GM21381 (cell line): ENCODE results near the gene TATDN2.
"Not testable (repeated sequence)": the region's sequence is repeated elsewhere in the genome, so short reads cannot be mapped to it uniquely, and the experiment has no call there.

ENCODE experiments used
- ATAC-seq: cut with Tn5 transposase; IDR thresholded peaks from one replicate; pipeline ENCODE4 v1.9.1; 2021; ENCODE audit warnings: mild to moderate bottlenecking, moderate library complexity; ENCODE audit not compliant: unreplicated experiment

Gene TATDN2

DNA sequence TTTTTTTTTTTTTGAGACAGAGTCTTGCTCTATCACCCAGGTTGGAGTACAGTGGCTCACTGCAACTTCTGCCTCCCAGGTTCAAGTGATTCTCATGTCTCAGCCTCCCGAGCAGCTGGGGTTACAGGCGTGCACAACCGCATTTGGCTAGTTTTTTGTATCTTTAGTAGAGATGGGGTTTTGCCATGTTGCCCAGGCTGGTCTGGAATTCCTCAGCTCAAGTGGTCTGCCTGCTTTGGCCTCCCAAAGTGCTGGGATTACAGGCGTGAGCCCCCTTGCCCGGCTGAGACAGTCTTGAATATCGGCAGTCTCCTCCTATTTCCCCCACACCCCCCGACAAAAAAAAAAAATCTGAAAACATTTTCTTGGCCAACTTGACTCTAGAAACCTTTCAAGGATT is 18.7 kb downstream of the TATDN2 start:
- ATAC-seq, result not testable (repeated sequence)

DNA sequence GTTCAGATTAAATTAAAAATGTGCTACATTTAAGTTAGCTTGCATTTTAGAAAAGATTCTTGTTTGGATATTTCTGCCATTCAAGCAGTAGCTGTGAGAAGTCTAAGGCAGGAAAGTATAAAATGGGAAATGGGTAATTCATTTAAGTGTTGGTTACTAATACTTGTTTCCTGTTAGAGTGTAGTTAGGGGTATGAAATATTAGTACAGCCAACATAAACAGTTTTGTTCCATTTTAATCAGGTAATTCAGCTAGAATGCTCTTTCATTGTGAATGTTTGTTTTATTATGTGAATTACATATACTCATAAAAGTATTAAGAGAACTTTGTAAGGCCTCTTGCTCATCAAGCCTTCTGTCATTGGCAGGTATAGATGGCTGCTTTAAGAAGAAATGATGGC is 19.9 kb downstream of the TATDN2 start:
- no peak for ATAC-seq

DNA sequence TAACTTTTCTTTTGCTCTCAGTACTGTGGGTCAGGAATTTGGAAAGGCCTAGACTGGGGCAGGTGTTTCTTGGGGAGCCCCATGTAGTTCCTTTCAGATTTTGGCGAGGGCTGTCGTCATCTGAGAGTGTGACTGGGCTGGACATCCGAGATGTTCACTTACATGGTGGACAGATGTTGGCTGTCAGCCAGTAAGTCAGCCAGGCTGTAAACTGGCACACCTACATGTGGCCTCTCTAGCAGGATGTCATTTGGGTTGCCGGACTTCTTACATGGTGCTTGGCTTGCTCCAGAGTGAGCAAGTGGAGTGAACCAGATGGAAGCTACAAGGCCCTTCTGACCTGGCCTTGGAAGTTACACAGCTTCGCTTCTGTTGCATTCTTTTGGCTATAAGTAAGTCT is 20.7 kb downstream of the TATDN2 start:
- ATAC-seq, result no peak

DNA sequence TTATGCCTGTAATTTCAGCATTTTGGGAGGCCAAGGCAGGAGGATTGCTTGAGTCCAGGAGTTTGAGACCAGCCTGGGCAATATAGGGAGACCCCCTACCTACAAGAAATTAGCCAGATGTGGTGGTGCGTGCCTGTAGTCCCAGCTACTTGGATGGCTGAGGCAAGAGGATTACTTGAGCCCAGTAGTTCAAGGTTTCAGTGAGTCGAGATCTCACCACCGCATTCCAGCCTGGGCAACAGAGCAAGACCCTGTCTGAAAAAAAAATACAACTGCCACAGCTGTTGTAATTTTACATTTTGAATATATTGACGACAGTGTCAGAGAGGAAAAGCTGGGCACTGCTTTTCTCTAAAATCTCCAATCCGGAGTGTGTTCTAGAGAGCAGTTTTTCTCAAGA is 21.2 kb downstream of the TATDN2 start:
- ATAC-seq, result no peak

DNA sequence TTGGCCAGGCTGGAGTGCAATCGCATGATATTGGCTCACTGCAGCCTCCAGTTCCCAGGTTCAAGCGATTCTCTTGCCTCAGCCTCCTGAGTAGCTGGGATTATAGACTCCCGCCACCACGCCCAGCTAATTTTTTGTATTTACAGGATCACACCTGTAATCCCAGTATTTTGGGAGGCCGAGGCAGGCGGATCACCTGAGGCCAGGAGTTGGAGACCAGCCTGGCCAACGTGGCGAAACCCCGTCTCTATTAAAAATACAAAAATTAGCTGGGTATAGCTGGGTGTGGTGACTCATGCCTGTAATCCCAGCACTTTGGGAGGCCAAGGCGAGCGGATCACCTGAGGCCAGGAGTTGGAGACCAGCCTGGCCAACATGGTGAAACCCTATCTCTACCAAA is 24.2 kb downstream of the TATDN2 start:
- ATAC-seq, result not testable (repeated sequence)

GRCh38 chr3:10272977-10273376 is 24.7 kb downstream of the TATDN2 start:
- no peak for ATAC-seq

DNA sequence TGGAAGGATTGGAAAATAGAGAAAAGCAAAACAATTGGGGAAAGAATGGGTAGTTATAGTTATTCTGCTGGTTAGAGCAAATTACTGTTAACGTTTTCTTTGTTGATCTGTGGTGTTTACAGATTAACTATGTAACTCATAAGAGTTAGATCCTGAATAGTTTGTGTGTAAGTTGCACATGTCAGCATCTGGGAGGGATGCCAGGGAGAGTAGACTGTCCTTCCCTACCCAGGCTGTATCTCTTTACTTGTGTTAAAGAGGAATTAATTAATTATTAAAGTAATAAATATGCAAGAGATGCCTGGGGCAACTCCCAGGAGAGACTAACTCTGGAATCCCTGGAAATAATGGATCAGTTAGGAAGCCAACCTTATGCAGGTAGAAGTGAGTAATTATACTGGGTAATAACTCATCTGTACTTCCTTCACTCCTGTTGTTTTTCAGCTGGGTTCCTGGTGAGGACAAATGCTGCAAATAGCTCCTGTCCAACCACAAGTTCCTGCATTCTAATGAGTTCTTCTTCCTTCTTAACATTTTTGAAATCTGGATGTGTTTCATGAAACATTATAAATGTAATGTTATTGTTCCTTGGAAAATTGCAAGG is 25.5 kb downstream of the TATDN2 start:
- ATAC-seq, result no peak

DNA sequence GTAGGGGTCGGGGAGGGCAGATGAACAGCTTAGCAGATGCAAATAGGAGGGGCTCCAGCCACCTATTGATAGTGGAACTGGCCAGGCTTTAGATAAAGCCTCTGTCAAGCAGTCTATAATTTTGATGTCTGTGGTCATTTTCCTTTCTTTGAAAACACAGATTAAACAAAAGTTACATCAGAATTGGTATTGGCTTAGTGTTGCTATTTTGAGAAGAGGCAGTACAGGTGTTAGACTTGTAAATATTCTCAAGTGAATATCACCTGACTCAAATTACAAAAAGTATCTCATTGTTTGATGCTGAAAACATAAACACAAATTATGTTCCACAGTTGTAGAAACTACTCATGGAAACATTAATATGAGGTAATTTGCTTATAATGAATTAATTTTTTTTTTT is 26.3 kb downstream of the TATDN2 start:
- no peak for ATAC-seq

DNA sequence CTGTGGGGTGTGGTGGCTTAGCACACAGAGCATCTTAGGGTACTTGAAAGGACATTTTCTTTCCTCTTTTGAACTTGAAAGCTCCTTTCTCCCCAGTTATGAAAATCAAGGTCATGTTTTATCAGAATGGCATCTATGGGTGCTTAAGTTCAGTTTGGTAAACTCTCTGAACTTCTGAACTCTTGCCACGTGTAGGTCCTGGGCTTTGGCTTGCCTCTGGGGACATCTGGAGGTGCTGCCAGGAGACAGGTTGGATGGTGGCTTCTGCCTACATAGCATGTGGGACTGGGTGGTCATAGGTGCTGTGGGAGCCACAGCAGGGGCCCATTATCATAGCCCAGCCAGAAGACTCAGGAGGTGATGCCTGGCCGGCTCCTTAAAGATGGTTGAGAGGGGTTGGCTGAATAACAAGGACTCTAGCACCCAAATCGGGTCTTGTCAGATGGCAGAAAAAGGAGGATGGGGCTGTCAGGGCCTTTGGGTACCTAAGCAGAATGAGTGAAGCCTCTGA is 28.9 kb downstream of the TATDN2 start:
- ATAC-seq, result no peak

DNA sequence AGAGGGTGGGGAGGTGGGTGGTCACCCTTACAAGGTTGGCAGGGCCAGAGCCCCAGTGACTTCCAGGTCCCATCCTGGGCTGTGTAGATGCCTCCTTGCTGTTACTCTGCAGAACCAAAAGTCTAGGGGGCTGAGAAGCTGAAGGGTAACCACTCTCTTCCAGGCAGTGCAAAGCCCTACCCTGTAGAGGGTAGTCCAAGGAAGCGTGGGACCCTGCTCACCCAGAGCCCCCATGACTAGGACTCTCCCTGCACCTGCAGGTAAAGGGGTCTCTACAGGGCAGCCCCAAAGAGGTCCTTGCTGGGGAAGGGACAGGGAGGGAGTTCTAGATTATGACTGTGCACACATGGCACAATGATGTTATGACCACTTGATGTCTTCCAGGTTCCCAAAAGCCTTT is 30.2 kb downstream of the TATDN2 start:
- no peak for ATAC-seq

GRCh38 chr3:10279384-10280176 is 31.3 kb downstream of the TATDN2 start:
- no peak for ATAC-seq

- no peak for ATAC-seq
These were observed 31.9 kb downstream of the TATDN2 start for GRCh38 chr3:10280177-10280529.

- no peak for ATAC-seq
These were observed 32.3 kb downstream of the TATDN2 start for GRCh38 chr3:10280571-10280970.

GRCh38 chr3:10281951-10282350 is 33.7 kb downstream of the TATDN2 start:
- no peak for ATAC-seq

- ATAC-seq, result no peak
These were observed 35.4 kb downstream of the TATDN2 start for GRCh38 chr3:10283638-10284037.

DNA sequence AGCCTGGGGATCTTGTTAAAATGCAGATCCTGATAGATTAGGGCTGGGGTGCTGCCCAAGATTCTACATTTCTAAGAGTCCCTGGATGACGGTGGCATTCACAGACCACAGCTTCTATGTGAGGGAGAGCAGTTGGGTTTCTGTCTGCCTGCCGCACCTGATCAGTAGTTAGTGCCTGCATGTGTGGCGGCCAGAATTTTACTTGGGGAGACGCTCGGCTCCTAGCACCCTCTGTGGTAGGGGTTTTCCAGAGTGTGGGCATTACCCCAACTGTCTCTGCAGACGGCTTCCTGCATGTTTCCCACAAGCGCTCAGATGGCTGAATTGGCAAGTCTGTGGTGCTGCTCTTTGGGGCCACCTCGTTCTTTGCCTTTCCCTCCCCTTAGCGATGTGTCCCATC is 36.2 kb downstream of the TATDN2 start:
- no peak for ATAC-seq

GRCh38 chr3:10285272-10286132 is 37.2 kb downstream of the TATDN2 start:
- no peak for ATAC-seq

DNA sequence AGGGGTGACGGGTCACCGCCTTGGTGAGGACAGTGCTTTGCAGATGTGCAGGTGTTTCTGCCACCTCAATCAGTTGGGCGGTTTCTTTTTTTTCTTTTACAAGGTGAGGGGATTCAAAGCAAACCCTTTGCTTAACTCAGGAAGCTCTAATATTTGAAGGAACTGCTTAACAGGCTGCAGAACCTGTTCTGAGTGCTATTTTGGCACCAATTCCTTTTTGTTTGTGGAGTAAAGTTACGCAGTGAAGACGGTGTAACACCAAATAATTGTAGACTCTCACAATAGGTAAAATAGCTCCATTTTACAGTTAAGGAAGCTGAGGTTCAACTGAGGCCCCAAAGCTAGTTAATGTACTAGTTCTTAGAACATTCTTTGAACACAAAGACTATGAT is 37.9 kb downstream of the TATDN2 start:
- no peak for ATAC-seq

GRCh38 chr3:10286596-10287295 is 38.5 kb downstream of the TATDN2 start:
- no peak for ATAC-seq

GRCh38 chr3:10287936-10288574 is 39.8 kb downstream of the TATDN2 start:
- no peak for ATAC-seq

DNA sequence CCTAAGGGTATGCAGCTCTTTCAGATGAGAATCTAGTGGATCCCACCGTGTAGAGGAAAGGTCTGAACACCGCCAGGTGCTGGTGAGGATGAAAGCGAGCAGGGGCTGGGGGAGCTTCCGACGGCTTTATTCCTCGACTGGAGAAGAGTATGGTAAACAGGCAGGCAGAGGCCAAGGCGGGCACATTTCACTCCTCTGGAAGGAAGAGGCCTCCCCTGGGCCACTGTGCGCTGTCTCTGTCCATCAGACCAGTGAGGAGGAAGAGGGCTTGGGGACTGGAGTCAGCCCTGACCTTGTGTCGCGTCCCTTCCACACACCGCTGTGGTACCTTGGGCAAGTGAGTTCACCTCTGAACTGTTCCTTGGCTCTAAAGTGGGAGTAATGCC is 40.3 kb downstream of the TATDN2 start:
- no peak for ATAC-seq
